ENCODE data around the gene PIP5K1B. TPM values are rescaled to one million over a fixed set of nuclear protein-coding genes. Genes with fewer than 3 reads are reported as not detected.

The PIP5K1B gene
- total RNA-seq, 4 donors from 2014 or later = 0.63 to 1.6 (median 0.98) TPM

DNA sequence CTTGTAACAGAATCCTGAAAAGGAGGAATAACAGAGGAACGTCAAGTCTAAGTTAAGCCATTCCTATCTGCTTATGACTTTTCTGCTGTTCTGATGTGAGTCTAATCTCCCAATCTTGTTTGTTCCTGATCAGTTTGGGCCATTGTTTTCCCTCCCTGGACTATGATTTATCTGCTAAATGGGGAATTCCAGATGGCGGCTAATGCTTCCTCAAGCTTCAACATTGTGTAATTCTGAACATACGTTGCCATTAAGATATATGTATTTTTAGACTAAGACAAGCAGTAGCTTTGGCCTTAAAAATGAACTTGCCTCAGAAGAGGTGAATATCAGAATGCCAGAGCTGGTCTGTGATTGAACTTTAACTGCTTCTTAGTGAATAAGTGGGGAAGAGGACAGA, 166.2 kb downstream of the PIP5K1B start:
- H3K9me3 ChIP-seq = no peaks in the 10 kb centered on the region
- WGBS, 2 donors = 65 to 81% methylated on average over 3 of the region's 3 CpGs
- no peak overlapping the region for H3K27ac ChIP-seq
- H3K36me3 ChIP-seq = no peaks in the 10 kb centered on the region
- H3K4me3 ChIP-seq (replicated peaks in 1 of 3) = no peak overlapping the region
- intact Hi-C loops (cut with DNase I) = no loop called here
- TF ChIP-seq, protein P1, sequence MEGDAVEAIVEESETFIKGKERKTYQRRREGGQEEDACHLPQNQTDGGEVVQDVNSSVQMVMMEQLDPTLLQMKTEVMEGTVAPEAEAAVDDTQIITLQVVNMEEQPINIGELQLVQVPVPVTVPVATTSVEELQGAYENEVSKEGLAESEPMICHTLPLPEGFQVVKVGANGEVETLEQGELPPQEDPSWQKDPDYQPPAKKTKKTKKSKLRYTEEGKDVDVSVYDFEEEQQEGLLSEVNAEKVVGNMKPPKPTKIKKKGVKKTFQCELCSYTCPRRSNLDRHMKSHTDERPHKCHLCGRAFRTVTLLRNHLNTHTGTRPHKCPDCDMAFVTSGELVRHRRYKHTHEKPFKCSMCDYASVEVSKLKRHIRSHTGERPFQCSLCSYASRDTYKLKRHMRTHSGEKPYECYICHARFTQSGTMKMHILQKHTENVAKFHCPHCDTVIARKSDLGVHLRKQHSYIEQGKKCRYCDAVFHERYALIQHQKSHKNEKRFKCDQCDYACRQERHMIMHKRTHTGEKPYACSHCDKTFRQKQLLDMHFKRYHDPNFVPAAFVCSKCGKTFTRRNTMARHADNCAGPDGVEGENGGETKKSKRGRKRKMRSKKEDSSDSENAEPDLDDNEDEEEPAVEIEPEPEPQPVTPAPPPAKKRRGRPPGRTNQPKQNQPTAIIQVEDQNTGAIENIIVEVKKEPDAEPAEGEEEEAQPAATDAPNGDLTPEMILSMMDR (IDR thresholded peaks at IDR 0.05) = no peak
- no peak for TF ChIP-seq POLR2A (IDR thresholded peaks at IDR 0.05)
- no peak for DNase-seq
- no peaks in the 10 kb centered on the region for H3K27me3 ChIP-seq
- H3K4me1 ChIP-seq = no peaks in the 10 kb centered on the region

DNA sequence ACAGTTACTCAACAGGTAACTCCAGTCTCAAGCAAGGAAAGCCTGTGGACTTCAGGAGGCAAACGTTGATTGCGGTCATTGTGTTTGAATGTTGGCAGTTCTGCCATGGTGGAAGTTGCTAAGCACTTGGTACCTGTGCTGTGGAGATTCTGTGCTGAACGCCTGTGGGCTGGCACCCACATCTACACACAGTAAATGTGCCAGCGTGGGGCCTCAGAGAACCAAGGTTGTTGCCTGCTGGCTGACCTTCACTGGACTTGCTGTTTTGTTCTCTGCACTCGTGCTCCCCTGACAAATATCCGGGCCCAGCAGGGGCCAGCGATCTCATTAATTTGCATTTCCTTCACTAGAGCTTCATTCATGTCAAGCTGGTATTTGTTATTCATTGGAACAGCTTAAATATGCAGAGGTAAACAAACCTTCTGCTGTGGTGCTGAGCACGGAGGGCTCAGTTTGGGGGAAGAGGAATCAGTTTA, 167.0 kb downstream of the PIP5K1B start:
- no peak overlapping the region for H3K4me3 ChIP-seq (replicated peaks in 1 of 3)
- intact Hi-C loops (cut with DNase I) = no loop called here
- H3K4me1 ChIP-seq = no peaks in the 10 kb centered on the region
- TF ChIP-seq POLR2A (IDR thresholded peaks at IDR 0.05) = no peak
- TF ChIP-seq, protein P1 (IDR thresholded peaks at IDR 0.05) = no peak
- no peaks in the 10 kb centered on the region for H3K27me3 ChIP-seq
- no peak for DNase-seq
- no peaks in the 10 kb centered on the region for H3K36me3 ChIP-seq
- no peaks in the 10 kb centered on the region for H3K9me3 ChIP-seq
- no peak overlapping the region for H3K27ac ChIP-seq
- WGBS, 2 donors = 43 to 51% methylated on average over 8 of the region's 8 CpGs

DNA sequence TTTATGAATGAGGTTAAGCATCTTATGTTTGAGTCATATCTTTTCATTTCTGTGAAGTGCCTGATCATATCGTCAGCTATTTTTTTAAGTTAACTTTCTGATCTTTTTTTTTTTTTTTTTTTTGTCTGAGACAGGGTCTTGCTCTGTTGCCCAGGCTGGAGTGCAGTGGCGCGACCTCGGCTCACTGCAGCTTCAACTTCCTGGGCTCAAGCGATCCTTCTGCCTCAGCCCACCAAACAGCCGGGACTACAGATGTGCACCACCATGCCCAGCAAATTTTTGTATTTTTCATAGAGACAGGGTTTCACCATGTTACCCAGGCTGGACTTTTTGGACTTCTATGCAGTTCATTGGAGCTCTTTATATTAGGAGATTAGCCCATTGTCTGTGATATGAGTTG, 168.1 kb downstream of the PIP5K1B start:
- Histone ChIP-seq H3K36me3 (no peaks in the 10 kb centered on the region), H3K27ac (no peak overlapping the region), H3K4me3 (replicated peaks in 1 of 3) (no peak overlapping the region), H3K27me3 (no peaks in the 10 kb centered on the region), H3K9me3 (no peaks in the 10 kb centered on the region), H3K4me1 (no peaks in the 10 kb centered on the region)
- DNase-seq = no peak
- no peak for TF ChIP-seq POLR2A (IDR thresholded peaks at IDR 0.05)
- TF ChIP-seq, protein P1 (IDR thresholded peaks at IDR 0.05) = no peak
- 92 to 94% methylated on average over 6 of the region's 6 CpGs for WGBS, 2 donors
- intact Hi-C loops (cut with DNase I) = no loop called here

DNA sequence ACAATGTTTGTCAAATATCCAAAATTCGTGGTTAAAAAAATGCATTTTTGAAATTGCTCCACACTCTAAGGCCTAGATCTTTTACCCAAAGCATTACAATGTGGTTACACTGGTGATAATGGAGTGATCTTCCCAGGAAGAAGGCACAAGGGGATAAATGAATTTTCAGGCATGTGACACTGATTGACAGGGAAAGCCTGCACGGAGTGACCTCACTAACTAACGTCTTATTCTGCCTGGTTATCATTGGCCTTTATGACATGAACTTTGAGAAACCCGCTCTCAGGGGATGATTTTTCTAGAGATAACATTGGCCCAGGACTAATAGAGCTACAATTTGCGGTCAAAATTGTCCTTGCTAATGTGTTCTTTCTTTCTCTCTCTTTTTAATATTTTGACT, 171.2 kb downstream of the PIP5K1B start:
- Histone ChIP-seq H3K4me3 (replicated peaks in 1 of 3) (no peak overlapping the region), H3K36me3 (no peaks in the 10 kb centered on the region), H3K27ac (no peak overlapping the region), H3K9me3 (no peaks in the 10 kb centered on the region), H3K27me3 (no peaks in the 10 kb centered on the region), H3K4me1 (no peaks in the 10 kb centered on the region)
- 67 to 76% methylated on average over 5 of the region's 5 CpGs for WGBS, 2 donors
- no peak for DNase-seq
- intact Hi-C loops (cut with DNase I) = no loop called here
- TF ChIP-seq, protein P1 (IDR thresholded peaks at IDR 0.05) = no peak
- TF ChIP-seq POLR2A (IDR thresholded peaks at IDR 0.05) = no peak

DNA sequence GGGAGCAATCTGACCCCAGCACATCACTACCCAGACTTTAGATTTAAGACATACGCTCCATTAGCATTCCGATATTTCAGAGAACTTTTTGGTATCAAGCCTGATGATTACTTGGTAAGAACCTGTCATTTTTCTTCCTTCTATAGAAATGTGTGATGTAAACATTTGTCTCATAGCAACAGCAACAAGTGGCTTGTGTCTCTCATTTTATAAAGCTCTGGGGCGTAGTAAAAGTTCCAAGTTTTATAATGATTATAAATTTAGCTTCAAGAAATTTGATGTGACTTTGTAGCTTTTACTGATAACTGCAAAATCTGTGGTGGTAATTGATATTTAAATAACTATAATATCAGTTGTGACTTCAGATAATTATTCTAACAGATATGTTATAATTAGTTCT, 171.6 kb downstream of the PIP5K1B start:
- Histone ChIP-seq H3K27me3 (no peaks in the 10 kb centered on the region), H3K4me1 (no peaks in the 10 kb centered on the region), H3K9me3 (no peaks in the 10 kb centered on the region), H3K4me3 (replicated peaks in 1 of 3) (no peak overlapping the region), H3K27ac (no peak overlapping the region), H3K36me3 (no peaks in the 10 kb centered on the region)
- intact Hi-C loops (cut with DNase I) = no loop called here
- TF ChIP-seq POLR2A (IDR thresholded peaks at IDR 0.05) = no peak
- TF ChIP-seq, protein P1 (IDR thresholded peaks at IDR 0.05) = no peak
- 60 to 61% methylated on average over 3 of the region's 3 CpGs for WGBS, 2 donors
- DNase-seq = no peak
